Eye (tissue), 1 donor: ENCODE data around the gene RAPH1.
"Not testable (repeated sequence)": the region's sequence is repeated elsewhere in the genome, so short reads cannot be mapped to it uniquely, and the experiment has no call there.

Experiments used
- DNase-seq: peaks from one replicate; pipeline ENCODE4 v3.0.0-alpha.2; 2015

The RAPH1 gene

GRCh38 chr2:203427061-203427460 is 108.0 kb downstream of the RAPH1 start:
- DNase-seq: no peak

- no peak for DNase-seq
These were observed 116.8 kb downstream of the RAPH1 start for GRCh38 chr2:203418271-203418670.

- DNase-seq: no peak
These were observed 121.3 kb downstream of the RAPH1 start for GRCh38 chr2:203413796-203414195.

- no peak for DNase-seq
These were observed 122.4 kb downstream of the RAPH1 start for GRCh38 chr2:203412546-203413331.

GRCh38 chr2:203407496-203407895 is 127.6 kb downstream of the RAPH1 start:
- DNase-seq: no peak

- DNase-seq: no peak
These were observed 130.1 kb downstream of the RAPH1 start for GRCh38 chr2:203404996-203405395.

GRCh38 chr2:203400805-203401585 is 134.1 kb downstream of the RAPH1 start:
- no peak for DNase-seq

GRCh38 chr2:203399031-203399430 is 136.1 kb downstream of the RAPH1 start:
- no peak for DNase-seq

- DNase-seq: no peak
These were observed 138.4 kb downstream of the RAPH1 start for GRCh38 chr2:203396667-203397066.

- no peak for DNase-seq
These were observed 139.2 kb downstream of the RAPH1 start for GRCh38 chr2:203395858-203396257.

GRCh38 chr2:203394519-203395227 is 140.4 kb downstream of the RAPH1 start:
- DNase-seq: no peak

- DNase-seq: not testable (repeated sequence)
These were observed 146.9 kb downstream of the RAPH1 start for GRCh38 chr2:203388153-203388552.

GRCh38 chr2:203383038-203383437 is 152.1 kb downstream of the RAPH1 start:
- DNase-seq: no peak

GRCh38 chr2:203379156-203379555 is 155.9 kb downstream of the RAPH1 start:
- DNase-seq: no peak

- no peak for DNase-seq
These were observed 158.9 kb downstream of the RAPH1 start for GRCh38 chr2:203376173-203376572.

- not testable (repeated sequence) for DNase-seq
These were observed 162.4 kb downstream of the RAPH1 start for GRCh38 chr2:203372706-203373105.

- DNase-seq: no peak
These were observed 168.2 kb downstream of the RAPH1 start for GRCh38 chr2:203366639-203367466.

- no peak for DNase-seq
These were observed 173.2 kb downstream of the RAPH1 start for GRCh38 chr2:203361922-203362321.

GRCh38 chr2:203361495-203361894 is 173.6 kb downstream of the RAPH1 start:
- no peak for DNase-seq

GRCh38 chr2:203360833-203361430 is 174.2 kb downstream of the RAPH1 start:
- DNase-seq: no peak

- DNase-seq: no peak
These were observed 175.7 kb downstream of the RAPH1 start for GRCh38 chr2:203359450-203359849.

GRCh38 chr2:203354966-203355365 is 180.1 kb downstream of the RAPH1 start:
- DNase-seq: no peak
